Measurements from ENCODE around the gene LPO. TPM values are rescaled to one million over a fixed set of nuclear protein-coding genes. Genes with fewer than 3 reads are reported as not detected.

Gene LPO
- total and polyA plus RNA-seq, 9 of the 15 experiments (the other 6 are each of a cell fraction or from before 2014, with no cell fraction given), result 0.07 to 0.11 TPM; not detected in 7

- TF ChIP-seq ZC3H11A (IDR thresholded peaks at IDR 0.05; ENCODE audit: low read depth, low read length) (no peak), ZNF197 (CRISPR knock-in tag; IDR thresholded peaks at IDR 0.05; ENCODE audit: low read depth) (no peak), ZNF444 (CRISPR knock-in tag; IDR thresholded peaks at IDR 0.05) (no peak), RCOR1 (IDR thresholded peaks at IDR 0.05; ENCODE audit: borderline replicate concordance in 1 of 2, low read depth in 2 of 2, low read length in 2 of 2) (no peak), RBM25 (IDR thresholded peaks at IDR 0.05; ENCODE audit: low read depth, low read length, severe bottlenecking) (no peak), TFAP4 (CRISPR knock-in tag; IDR thresholded peaks at IDR 0.05; ENCODE audit: borderline replicate concordance) (peak; percentile 94), ZBTB9 (CRISPR knock-in tag; IDR thresholded peaks at IDR 0.05) (peak; percentile 50; the same call in 1 of the 2 replicates), ZSCAN32 (CRISPR knock-in tag; IDR thresholded peaks at IDR 0.05) (no peak), ZNF507 (tag; conservative IDR thresholded peaks at IDR 0.05) (no peak), MYNN (IDR thresholded peaks at IDR 0.05) (no peak), MYNN (CRISPR knock-in tag; IDR thresholded peaks at IDR 0.05) (no peak), HDAC6 (IDR thresholded peaks at IDR 0.05; ENCODE audit: low read depth, low read length) (no peak), TSHZ1 (CRISPR knock-in tag; IDR thresholded peaks at IDR 0.05) (no peak), POLR3A (IDR thresholded peaks at IDR 0.05; ENCODE audit: borderline replicate concordance, extremely low read depth, insufficient read depth, insufficient read length) (no peak), GABPA (tag; conservative IDR thresholded peaks at IDR 0.05; ENCODE audit: low read depth) (peak; percentile 74), YY1 (IDR thresholded peaks at IDR 0.05; ENCODE audit: borderline replicate concordance in 1 of 3, control insufficient read depth in 1 of 3, extremely low read depth in 1 of 3, insufficient read depth in 3 of 3, insufficient read length in 1 of 3, insufficient replicate concordance in 2 of 3, low read depth in 1 of 3, low read length in 2 of 3) (peak; percentile 84 to 97 (median 96)), SRSF7 (optimal IDR thresholded peaks at IDR 0.05; ENCODE audit: low read depth, low read length) (no peak), SMARCA4 (IDR thresholded peaks at IDR 0.05) (0 out of 2 replicates have a peak, but pooled peaks have one; percentile 10), USF2 (CRISPR knock-in tag; IDR thresholded peaks at IDR 0.05) (no peak), FOXK1 (CRISPR knock-in tag; IDR thresholded peaks at IDR 0.05; ENCODE audit: borderline replicate concordance) (no peak)
These were observed 19.2 kb upstream of the LPO start, which contains the start of gene MKS1 (continued) for GRCh38 chr17:58219007-58219788.

Data from K562 (cell line).